GM18505 (cell line): Measurements from ENCODE around the gene RAB8A.
"Not testable (repeated sequence)": the region's sequence is repeated elsewhere in the genome, so short reads cannot be mapped to it uniquely, and the experiment has no call there.

Experiments used
- ATAC-seq: cut with Tn5 transposase; IDR thresholded peaks from one replicate; pipeline ENCODE4 v1.9.1; 2021; ENCODE audit not compliant: unreplicated experiment
- POLR2A ChIP-seq: IDR thresholded peaks from 4 replicates; pipeline ENCODE4 v1.6.1; 2011; ENCODE audit warnings: borderline replicate concordance; ENCODE audit not compliant: insufficient read depth, insufficient read length; ENCODE audit errors: extremely low read depth

RAB8A gene

DNA sequence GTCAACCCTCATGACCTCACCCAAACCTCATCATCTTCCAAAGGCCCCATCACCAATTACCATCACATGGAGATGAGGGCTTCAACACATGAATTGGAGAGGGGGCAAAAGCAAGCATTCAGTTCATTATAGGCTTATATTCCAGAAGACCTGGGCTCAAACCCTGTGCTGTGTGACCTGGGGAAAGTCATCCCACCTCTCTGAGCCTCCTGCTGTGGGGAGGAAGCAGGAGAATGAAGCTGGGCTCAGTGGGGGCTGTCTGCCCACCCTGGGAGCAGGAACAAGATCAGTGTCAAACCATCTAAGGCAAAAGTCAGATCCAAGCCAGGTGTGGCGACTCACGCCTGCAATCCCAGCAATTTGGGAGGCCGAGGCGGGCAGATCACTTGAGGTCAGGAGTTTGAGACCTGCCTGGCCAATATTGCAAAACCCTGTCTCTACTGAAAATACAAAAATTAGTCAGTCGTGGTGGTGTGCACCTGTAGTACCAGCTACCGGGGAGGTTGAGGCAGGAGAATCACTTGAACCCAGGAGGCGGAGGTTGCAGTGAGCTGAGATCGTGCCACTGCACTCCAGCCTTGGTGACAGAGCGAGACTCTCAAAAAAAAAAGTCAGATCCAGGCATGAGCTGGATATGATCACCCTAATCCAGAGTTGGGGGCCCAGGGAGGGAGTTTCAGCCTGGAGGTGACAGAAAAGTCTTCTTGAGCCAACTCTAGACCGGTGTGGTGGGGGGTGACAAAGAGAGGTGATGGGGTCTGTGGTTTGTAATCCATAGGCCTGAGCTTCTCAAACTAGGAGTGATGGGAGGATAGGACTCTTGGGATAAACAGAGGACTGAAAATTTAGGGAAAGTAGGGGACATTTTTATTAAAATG, 37.0 kb upstream of the RAB8A start:
- TF ChIP-seq POLR2A, result no peak
- ATAC-seq, result no peak

GRCh38 chr19:16075430-16076153, 36.1 kb upstream of the RAB8A start:
- ATAC-seq, result no peak
- no peak for TF ChIP-seq POLR2A

GRCh38 chr19:16076154-16076957, 35.3 kb upstream of the RAB8A start, which contains the start of gene TPM4:
TSS of gene TPM4 (plus strand) at chr19:16076495. CDS start at chr19:16076566, 71 bp downstream.
- peak; percentile 48 for ATAC-seq
- TF ChIP-seq POLR2A, result peak; percentile 95

DNA sequence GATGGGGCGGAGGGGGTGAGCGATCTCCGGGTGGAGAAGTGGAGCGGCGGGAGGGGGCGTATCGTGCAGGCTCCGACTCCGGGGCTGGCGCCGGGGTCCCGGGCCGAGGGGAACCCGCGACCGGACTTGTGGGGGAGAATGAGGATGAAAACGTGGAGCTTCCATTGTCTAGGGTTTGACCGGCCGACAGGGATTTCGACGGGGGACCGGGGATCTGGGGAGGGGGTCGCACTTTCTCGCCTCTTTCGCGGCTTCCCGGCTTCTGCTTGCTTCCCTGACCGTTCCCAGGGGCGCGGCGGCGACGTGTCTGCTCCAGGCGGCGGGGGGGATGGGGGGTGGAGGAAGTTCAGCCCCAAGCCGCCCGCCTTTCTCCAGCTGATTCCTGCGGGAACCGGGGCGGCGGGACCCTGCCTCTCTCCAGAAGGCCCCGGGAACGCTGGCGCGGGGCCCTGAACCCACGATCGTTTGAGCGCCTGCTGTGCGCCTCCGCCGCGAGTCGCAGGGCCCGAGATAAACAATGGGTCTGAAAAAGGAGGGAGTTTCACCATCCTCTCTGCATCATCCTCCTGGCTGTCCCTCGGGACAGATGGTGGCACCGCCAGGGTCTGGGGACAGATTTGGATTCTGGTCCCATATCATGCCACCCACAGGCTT, 34.6 kb upstream of the RAB8A start:
- ATAC-seq, result no peak
- peak; percentile 16 for TF ChIP-seq POLR2A

DNA sequence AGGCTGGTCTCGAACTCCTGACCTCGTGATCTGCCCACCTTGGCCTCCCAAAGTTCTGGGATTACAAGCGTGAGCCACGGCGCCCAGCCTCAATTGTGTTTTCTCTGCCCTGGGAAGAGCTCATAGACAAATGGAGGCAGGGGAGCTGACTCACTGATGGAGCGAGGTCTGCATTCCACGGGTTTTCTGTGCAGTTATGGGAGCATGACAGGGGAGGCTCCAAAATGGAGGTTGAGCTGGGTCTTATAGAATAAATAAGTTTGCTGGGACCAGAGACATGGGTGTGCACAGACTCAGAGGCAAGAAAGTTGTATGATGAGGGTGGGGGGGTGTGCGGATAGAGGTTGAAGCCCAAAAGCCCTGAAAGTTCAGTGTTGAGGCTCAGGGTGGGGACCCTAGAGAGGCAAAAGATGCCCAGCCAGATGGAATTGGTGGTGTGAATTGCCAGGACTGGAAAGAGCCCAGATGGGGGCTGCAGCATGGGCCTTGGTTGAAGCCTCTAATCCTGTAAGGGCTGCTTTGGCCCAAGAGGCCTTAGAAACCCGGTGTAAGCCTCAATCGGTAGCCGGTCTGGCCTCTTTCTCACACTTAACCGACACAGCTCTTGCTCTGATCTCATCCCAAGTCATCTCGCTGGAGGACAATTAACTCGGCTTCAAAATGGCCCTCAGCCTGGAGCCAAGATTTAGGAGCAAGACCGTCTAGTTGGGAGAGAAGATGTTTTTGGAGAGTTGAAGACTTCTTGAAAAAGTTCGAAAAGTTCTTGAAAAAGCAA, 33.5 kb upstream of the RAB8A start:
- TF ChIP-seq POLR2A, result no peak
- ATAC-seq, result no peak

DNA sequence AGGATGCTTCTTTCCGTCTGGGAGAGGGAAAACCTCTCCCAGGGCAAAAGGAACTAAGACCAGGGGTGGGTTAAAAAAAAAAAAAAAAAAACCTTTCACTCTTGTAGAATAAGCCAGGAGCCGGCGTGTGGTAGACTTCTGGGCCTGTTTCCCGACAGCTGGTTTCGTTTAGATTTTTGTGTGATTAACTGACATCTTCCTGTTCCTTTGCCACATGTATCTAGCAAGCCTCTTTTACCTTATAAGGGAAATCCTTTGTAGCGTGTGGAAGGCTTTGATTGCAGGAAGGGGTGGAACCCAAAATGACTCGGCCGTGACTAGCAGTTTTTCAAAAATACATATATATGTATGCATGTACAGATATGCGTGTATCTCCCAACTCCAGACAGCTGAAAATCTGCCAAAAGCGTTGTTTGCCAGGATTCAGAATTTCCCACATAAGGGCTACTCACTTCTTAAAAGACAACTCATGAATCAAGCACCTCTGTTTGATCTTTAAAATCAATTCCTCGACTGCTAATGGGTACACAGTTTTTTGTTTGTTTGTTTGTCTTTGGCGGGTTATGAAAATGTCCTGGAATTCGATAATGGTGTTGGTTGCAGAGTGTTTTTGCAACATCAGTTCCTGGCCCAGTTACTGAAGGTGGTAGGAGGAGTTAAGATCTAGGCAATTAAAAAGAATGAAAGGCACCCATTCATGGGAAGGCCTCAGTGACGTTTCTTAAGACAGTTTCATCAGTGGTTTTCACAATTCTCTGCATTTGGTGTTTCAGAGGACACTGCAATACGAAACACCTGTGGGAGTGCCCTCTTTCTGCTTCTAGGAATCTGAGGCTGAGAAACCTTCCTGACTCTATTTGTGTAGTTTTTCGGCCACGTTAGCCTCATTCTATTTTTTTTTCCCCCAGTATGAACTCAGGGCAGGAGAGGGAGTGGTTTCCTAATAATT, 32.7 kb upstream of the RAB8A start:
- peak; percentile 58 for TF ChIP-seq POLR2A
- no peak for ATAC-seq

DNA sequence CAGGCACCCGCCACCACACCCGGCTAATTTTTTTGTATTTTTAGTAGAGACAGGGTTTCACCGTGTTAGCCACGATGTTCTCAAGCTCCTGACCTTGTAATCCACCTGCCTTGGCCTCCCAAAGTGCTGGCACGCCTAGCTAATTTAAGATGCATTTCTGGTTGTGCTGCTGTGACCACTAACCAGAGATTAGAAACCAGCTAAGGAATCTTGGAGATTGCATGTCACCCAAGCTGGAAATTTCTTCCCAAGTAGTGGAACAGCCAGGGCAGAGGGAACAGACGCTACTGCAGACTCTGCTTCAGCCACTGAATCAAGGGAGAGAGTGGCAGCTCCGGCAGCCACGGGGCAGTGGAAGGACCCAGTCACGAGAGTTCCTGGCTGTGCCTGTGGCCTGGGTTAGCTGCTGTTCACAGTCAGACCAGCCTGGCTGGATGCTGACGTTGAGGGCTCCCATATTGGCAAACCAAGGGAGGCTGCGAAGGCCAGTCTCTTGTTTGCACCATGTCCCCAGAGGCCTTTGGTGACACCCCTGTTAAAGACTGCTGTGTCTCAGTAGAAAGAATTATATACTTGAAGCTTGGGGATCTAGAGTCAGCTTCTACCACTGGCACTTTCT, 27.5 kb upstream of the RAB8A start:
- no peak for TF ChIP-seq POLR2A
- ATAC-seq, result no peak

GRCh38 chr19:16085115-16085514, 26.6 kb upstream of the RAB8A start:
- no peak for ATAC-seq
- TF ChIP-seq POLR2A, result no peak

GRCh38 chr19:16087404-16087803, 24.3 kb upstream of the RAB8A start:
- not testable (repeated sequence) for ATAC-seq

DNA sequence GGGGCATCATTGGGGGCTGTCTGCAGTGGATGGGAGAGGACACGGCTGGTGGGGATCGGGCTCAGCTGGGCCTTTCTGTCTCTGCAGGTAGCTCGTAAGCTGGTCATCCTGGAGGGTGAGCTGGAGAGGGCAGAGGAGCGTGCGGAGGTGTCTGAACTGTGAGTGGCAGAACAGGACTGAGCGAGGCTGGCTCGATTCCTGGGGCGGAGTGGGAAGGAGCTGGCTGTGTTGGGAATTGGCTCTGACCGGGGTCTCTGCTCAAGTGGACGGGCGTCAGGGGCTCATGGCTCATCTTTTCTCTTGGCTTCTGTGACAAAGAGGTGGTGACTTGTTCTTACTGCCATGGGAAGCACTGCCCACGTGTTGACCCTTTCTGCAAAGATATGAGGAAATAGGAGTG, 23.7 kb upstream of the RAB8A start:
- no peak for TF ChIP-seq POLR2A
- no peak for ATAC-seq

- peak; percentile 41 for TF ChIP-seq POLR2A
Measured at GRCh38 chr19:16088351-16089009, 23.2 kb upstream of the RAB8A start.

More at GRCh38 chr19:16088351-16089009, 23.2 kb upstream of the RAB8A start:
- no peak for ATAC-seq
